Peyer's patch (tissue), 4 donors: ENCODE measurements around the gene GDAP2.

Experiments used
- POLR2A ChIP-seq, 2 donors: fragments of 450-650 bp; IDR thresholded peaks; one replicate each; pipeline ENCODE4 v1.5.1; 2017; ENCODE audit warnings: antibody characterized with exemption in 2 of 2, mild to moderate bottlenecking in 2 of 2, moderate library complexity in 2 of 2
- TF ChIP-seq, protein P1 (sequence below), 6 experiments: fragments of 450-650 bp in 4 of 6; fragments of 200-600 bp in 2 of 6; sonication (generic) in 1 of 6; IDR thresholded peaks; one replicate each; pipeline ENCODE4 v1.5.1; 2017 to 2019; ENCODE audit warnings: antibody characterized with exemption in 6 of 6, mild to moderate bottlenecking in 3 of 6, moderate library complexity in 1 of 6

GRCh38 chr1:117857418-117857817 lies 72.0 kb downstream of the GDAP2 start:
- no peak for TF ChIP-seq POLR2A (IDR thresholded peaks at IDR 0.05)
- TF ChIP-seq, protein P1, sequence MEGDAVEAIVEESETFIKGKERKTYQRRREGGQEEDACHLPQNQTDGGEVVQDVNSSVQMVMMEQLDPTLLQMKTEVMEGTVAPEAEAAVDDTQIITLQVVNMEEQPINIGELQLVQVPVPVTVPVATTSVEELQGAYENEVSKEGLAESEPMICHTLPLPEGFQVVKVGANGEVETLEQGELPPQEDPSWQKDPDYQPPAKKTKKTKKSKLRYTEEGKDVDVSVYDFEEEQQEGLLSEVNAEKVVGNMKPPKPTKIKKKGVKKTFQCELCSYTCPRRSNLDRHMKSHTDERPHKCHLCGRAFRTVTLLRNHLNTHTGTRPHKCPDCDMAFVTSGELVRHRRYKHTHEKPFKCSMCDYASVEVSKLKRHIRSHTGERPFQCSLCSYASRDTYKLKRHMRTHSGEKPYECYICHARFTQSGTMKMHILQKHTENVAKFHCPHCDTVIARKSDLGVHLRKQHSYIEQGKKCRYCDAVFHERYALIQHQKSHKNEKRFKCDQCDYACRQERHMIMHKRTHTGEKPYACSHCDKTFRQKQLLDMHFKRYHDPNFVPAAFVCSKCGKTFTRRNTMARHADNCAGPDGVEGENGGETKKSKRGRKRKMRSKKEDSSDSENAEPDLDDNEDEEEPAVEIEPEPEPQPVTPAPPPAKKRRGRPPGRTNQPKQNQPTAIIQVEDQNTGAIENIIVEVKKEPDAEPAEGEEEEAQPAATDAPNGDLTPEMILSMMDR (IDR thresholded peaks at IDR 0.05), result no peak
